HepG2 (cell line): ENCODE data around the gene TACC2. TPM values are rescaled to one million over a fixed set of nuclear protein-coding genes. Genes with fewer than 3 reads are reported as not detected.

Experiments
- ARID2 ChIP-seq: sonication (generic); formaldehyde crosslinking; IDR thresholded peaks from 2 replicates; pipeline ENCODE4 v1.8.1; 2022; ENCODE audit warnings: mild to moderate bottlenecking, missing genetic modification reagents, borderline replicate concordance
- ATF2 ChIP-seq: sonication (generic); formaldehyde crosslinking; IDR thresholded peaks from 2 replicates; pipeline ENCODE4 v1.4.0; 2020; ENCODE audit warnings: missing genetic modification reagents
- ELF3 ChIP-seq: IDR thresholded peaks from 2 replicates; pipeline ENCODE4 v1.6.1; 2016; ENCODE audit warnings: missing genetic modification reagents, missing compliant biosample characterization
- KAT8 ChIP-seq: IDR thresholded peaks from 2 replicates; pipeline ENCODE4 v1.6.1; 2016; ENCODE audit warnings: missing genetic modification reagents, missing compliant biosample characterization
- PAWR ChIP-seq: sonication (generic); formaldehyde crosslinking; IDR thresholded peaks from 2 replicates; pipeline ENCODE4 v1.4.0; 2020; ENCODE audit warnings: missing genetic modification reagents, mild to moderate bottlenecking, borderline replicate concordance
- PCBP1 ChIP-seq: fragments of 200-400 bp; formaldehyde crosslinking; IDR thresholded peaks from 2 replicates; pipeline ENCODE4 v1.6.1; 2017; ENCODE audit warnings: mild to moderate bottlenecking, low read depth, low read length, borderline replicate concordance
- RCOR2 ChIP-seq: IDR thresholded peaks from 2 replicates; pipeline ENCODE4 v1.6.1; 2016; ENCODE audit warnings: missing biosample characterization, missing genetic modification reagents
- ZBTB42 ChIP-seq: sonication (generic); formaldehyde crosslinking; IDR thresholded peaks from 2 replicates; pipeline ENCODE4 v1.5.0; 2020; ENCODE audit warnings: mild to moderate bottlenecking, missing genetic modification reagents
- ZMAT3 ChIP-seq: sonication (generic); formaldehyde crosslinking; conservative IDR thresholded peaks from 2 replicates; pipeline ENCODE4 v1.7.0; 2021; ENCODE audit warnings: missing genetic modification reagents
- ZNF234 ChIP-seq: sonication (generic); formaldehyde crosslinking; conservative IDR thresholded peaks from 2 replicates; pipeline ENCODE4 v1.5.1; 2020; ENCODE audit warnings: mild to moderate bottlenecking, missing genetic modification reagents
- ZNF672 ChIP-seq: sonication (generic); formaldehyde crosslinking; IDR thresholded peaks from 2 replicates; pipeline ENCODE4 v1.8.1; 2022; ENCODE audit warnings: missing genetic modification reagents
- ZNF740 ChIP-seq: sonication (generic); formaldehyde crosslinking; IDR thresholded peaks from 2 replicates; pipeline ENCODE4 v1.4.0; 2020; ENCODE audit warnings: missing genetic modification reagents
- polyA plus RNA-seq, 8 experiments: library from polyadenylated mRNA; depleted of rRNA in 3 of 8; stranded (reverse) in 7 of 8; unstranded in 1 of 8; fragments of >200 nt; fragmentation: Illumina TruSeq in 4 of 8; extraction: Trizol in 4 of 8; gene quantifications; 2 replicates each; pipeline versions ENCODE4 v1.2.1 to v1.2.3, GENCODE V29; 2011 to 2016; ENCODE audit warnings: low read depth in 4 of 8, missing spikeins in 1 of 8, mixed read lengths in 1 of 8; ENCODE audit not compliant: insufficient read depth in 1 of 8
- total RNA-seq, 5 experiments: library from RNA; depleted of rRNA; stranded (reverse); fragments of >200 nt; fragmentation: Illumina TruSeq; extraction: Trizol; gene quantifications; 2 replicates each; pipeline ENCODE4 v1.2.3, GENCODE V29; 2016; ENCODE audit warnings: low read depth in 1 of 5
- TF ChIP-seq, protein P1 (sequence below): sonication (generic); formaldehyde crosslinking; IDR thresholded peaks from 2 replicates; pipeline ENCODE4 v1.5.0; 2020; ENCODE audit warnings: missing genetic modification reagents
- TF ChIP-seq, protein P2 (sequence below): sonication (generic); formaldehyde crosslinking; IDR thresholded peaks from 2 replicates; pipeline ENCODE4 v1.5.0; 2020; ENCODE audit warnings: mild to moderate bottlenecking, missing genetic modification reagents, moderate library complexity
- TF ChIP-seq, protein P3 (sequence below): sonication (generic); formaldehyde crosslinking; IDR thresholded peaks from 2 replicates; pipeline ENCODE4 v1.8.1; 2022; ENCODE audit warnings: low read depth, mild to moderate bottlenecking, missing genetic modification reagents
- TF ChIP-seq, protein P4 (sequence below): sonication (generic); formaldehyde crosslinking; IDR thresholded peaks from 2 replicates; pipeline ENCODE4 v1.5.1; 2020; ENCODE audit warnings: missing genetic modification reagents, mild to moderate bottlenecking, borderline replicate concordance
- TF ChIP-seq, protein P5 (sequence below): sonication (generic); formaldehyde crosslinking; IDR thresholded peaks from 2 replicates; pipeline ENCODE4 v1.4.0; 2020; ENCODE audit warnings: missing genetic modification reagents

TACC2 gene
- total and polyA plus RNA-seq, 2 of the 13 experiments (the other 11 are each of a cell fraction or from before 2014, with no cell fraction given) = 11.8 to 16.0 TPM

GRCh38 chr10:121976607-121977006 is 12.4 kb upstream of the TACC2 start (continued):
- TF ChIP-seq, protein P1, sequence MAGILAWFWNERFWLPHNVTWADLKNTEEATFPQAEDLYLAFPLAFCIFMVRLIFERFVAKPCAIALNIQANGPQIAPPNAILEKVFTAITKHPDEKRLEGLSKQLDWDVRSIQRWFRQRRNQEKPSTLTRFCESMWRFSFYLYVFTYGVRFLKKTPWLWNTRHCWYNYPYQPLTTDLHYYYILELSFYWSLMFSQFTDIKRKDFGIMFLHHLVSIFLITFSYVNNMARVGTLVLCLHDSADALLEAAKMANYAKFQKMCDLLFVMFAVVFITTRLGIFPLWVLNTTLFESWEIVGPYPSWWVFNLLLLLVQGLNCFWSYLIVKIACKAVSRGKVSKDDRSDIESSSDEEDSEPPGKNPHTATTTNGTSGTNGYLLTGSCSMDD (CRISPR knock-in tag) = no peak
- TF ChIP-seq PAWR = no peak
- TF ChIP-seq, protein P2, sequence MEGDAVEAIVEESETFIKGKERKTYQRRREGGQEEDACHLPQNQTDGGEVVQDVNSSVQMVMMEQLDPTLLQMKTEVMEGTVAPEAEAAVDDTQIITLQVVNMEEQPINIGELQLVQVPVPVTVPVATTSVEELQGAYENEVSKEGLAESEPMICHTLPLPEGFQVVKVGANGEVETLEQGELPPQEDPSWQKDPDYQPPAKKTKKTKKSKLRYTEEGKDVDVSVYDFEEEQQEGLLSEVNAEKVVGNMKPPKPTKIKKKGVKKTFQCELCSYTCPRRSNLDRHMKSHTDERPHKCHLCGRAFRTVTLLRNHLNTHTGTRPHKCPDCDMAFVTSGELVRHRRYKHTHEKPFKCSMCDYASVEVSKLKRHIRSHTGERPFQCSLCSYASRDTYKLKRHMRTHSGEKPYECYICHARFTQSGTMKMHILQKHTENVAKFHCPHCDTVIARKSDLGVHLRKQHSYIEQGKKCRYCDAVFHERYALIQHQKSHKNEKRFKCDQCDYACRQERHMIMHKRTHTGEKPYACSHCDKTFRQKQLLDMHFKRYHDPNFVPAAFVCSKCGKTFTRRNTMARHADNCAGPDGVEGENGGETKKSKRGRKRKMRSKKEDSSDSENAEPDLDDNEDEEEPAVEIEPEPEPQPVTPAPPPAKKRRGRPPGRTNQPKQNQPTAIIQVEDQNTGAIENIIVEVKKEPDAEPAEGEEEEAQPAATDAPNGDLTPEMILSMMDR (CRISPR knock-in tag) = peak; percentile 13; the same call in 1 of the 2 replicates
- no peak for TF ChIP-seq ARID2
- TF ChIP-seq, protein P3, sequence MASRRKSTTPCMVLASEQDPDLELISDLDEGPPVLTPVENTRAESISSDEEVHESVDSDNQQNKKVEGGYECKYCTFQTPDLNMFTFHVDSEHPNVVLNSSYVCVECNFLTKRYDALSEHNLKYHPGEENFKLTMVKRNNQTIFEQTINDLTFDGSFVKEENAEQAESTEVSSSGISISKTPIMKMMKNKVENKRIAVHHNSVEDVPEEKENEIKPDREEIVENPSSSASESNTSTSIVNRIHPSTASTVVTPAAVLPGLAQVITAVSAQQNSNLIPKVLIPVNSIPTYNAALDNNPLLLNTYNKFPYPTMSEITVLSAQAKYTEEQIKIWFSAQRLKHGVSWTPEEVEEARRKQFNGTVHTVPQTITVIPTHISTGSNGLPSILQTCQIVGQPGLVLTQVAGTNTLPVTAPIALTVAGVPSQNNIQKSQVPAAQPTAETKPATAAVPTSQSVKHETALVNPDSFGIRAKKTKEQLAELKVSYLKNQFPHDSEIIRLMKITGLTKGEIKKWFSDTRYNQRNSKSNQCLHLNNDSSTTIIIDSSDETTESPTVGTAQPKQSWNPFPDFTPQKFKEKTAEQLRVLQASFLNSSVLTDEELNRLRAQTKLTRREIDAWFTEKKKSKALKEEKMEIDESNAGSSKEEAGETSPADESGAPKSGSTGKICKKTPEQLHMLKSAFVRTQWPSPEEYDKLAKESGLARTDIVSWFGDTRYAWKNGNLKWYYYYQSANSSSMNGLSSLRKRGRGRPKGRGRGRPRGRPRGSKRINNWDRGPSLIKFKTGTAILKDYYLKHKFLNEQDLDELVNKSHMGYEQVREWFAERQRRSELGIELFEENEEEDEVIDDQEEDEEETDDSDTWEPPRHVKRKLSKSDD = 0 out of 2 replicates have a peak, but pooled peaks have one; percentile 46
- no peak for TF ChIP-seq RCOR2 (CRISPR knock-in tag)
- TF ChIP-seq, protein P4, sequence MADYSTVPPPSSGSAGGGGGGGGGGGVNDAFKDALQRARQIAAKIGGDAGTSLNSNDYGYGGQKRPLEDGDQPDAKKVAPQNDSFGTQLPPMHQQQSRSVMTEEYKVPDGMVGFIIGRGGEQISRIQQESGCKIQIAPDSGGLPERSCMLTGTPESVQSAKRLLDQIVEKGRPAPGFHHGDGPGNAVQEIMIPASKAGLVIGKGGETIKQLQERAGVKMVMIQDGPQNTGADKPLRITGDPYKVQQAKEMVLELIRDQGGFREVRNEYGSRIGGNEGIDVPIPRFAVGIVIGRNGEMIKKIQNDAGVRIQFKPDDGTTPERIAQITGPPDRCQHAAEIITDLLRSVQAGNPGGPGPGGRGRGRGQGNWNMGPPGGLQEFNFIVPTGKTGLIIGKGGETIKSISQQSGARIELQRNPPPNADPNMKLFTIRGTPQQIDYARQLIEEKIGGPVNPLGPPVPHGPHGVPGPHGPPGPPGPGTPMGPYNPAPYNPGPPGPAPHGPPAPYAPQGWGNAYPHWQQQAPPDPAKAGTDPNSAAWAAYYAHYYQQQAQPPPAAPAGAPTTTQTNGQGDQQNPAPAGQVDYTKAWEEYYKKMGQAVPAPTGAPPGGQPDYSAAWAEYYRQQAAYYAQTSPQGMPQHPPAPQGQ = no peak
- TF ChIP-seq, protein P5, sequence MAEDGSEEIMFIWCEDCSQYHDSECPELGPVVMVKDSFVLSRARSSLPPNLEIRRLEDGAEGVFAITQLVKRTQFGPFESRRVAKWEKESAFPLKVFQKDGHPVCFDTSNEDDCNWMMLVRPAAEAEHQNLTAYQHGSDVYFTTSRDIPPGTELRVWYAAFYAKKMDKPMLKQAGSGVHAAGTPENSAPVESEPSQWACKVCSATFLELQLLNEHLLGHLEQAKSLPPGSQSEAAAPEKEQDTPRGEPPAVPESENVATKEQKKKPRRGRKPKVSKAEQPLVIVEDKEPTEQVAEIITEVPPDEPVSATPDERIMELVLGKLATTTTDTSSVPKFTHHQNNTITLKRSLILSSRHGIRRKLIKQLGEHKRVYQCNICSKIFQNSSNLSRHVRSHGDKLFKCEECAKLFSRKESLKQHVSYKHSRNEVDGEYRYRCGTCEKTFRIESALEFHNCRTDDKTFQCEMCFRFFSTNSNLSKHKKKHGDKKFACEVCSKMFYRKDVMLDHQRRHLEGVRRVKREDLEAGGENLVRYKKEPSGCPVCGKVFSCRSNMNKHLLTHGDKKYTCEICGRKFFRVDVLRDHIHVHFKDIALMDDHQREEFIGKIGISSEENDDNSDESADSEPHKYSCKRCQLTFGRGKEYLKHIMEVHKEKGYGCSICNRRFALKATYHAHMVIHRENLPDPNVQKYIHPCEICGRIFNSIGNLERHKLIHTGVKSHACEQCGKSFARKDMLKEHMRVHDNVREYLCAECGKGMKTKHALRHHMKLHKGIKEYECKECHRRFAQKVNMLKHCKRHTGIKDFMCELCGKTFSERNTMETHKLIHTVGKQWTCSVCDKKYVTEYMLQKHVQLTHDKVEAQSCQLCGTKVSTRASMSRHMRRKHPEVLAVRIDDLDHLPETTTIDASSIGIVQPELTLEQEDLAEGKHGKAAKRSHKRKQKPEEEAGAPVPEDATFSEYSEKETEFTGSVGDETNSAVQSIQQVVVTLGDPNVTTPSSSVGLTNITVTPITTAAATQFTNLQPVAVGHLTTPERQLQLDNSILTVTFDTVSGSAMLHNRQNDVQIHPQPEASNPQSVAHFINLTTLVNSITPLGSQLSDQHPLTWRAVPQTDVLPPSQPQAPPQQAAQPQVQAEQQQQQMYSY (CRISPR knock-in tag) = no peak
- TF ChIP-seq ELF3 = 0 out of 2 replicates have a peak, but pooled peaks have one; percentile 18
- TF ChIP-seq ATF2 = no peak
- no peak for TF ChIP-seq ZNF672 (CRISPR knock-in tag)
- TF ChIP-seq PCBP1 = no peak
- no peak for TF ChIP-seq ZMAT3 (CRISPR knock-in tag)
- peak; percentile 26; the same call in 1 of the 2 replicates for TF ChIP-seq KAT8
- no peak for TF ChIP-seq ZBTB42 (CRISPR knock-in tag)
- TF ChIP-seq ZNF740 = no peak
- no peak for TF ChIP-seq ZNF234 (CRISPR knock-in tag)
